ENCODE results near the gene TMC8.
"Not testable (repeated sequence)": the region's sequence is repeated elsewhere in the genome, so short reads cannot be mapped to it uniquely, and the experiment has no call there.

Gene TMC8, protein sequence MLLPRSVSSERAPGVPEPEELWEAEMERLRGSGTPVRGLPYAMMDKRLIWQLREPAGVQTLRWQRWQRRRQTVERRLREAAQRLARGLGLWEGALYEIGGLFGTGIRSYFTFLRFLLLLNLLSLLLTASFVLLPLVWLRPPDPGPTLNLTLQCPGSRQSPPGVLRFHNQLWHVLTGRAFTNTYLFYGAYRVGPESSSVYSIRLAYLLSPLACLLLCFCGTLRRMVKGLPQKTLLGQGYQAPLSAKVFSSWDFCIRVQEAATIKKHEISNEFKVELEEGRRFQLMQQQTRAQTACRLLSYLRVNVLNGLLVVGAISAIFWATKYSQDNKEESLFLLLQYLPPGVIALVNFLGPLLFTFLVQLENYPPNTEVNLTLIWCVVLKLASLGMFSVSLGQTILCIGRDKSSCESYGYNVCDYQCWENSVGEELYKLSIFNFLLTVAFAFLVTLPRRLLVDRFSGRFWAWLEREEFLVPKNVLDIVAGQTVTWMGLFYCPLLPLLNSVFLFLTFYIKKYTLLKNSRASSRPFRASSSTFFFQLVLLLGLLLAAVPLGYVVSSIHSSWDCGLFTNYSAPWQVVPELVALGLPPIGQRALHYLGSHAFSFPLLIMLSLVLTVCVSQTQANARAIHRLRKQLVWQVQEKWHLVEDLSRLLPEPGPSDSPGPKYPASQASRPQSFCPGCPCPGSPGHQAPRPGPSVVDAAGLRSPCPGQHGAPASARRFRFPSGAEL

DNA sequence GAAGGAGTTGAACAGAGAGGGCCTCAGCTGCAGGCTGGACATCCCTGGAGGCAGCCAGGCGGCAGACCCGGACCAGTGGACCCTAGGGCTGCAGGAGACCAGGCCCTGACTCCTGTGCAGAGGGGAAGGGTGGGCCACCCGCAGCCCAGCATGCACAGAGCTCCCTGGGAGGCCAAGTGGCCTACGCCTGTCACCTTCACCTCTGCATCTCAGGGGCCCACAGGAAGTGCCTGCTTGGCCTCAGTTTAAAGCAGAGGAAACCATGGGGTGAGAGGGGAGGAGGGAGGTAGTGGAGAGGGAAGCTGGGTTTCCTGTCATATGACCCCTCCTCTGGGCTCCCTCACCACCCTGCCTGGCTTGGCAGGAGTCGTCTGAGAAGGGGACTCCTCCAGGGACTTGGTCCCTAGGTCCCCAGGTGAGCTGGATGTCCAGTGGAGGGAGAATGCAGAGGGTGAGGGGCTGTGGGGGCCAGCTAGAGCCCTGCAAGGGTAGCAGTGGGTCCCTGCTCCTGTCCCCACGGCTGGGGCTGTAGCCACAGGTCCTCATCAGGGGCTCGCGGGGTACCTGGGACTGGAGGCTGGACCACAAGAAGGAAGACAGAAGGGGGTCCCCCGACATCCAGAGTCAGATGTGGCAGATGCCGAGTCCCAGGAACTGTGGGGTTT is at the start of gene TMC8:
Gene TMC8, plus strand, starts transcription at position 335 of the 665 bp plus-strand sequence. CDS start 818 bp downstream, outside the sequence.
- peaks cover 74% of the 10 kb centered on the region for H3K36me3 Mint-ChIP-seq (ENCODE audit: insufficient read depth)

DNA sequence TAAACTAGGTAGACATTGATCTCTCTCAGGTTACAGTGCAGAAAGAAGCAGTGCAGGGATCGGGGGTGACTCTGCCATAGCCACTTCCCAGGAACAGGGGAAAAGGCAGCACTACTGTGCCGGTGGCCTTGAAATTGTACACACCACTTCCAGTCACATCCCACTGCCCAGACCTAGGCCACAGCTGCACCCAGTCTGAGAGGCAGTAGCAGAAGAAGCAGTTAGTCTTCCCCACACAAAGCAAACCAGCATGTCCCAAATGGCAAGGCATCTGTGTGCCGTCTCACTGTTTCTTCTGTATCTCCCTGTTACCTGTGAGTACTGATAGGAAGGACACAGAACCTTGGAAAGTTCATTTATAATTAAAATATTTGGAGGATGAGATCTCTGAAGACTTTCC is 49.0 kb upstream of the TMC8 start:
- H3K9me3 Mint-ChIP-seq: no peaks in the 10 kb centered on the region
- H3K36me3 Mint-ChIP-seq (ENCODE audit: insufficient read depth): peaks cover 54% of the 10 kb centered on the region
- ATAC-seq (replicated peaks; ENCODE audit: extremely low read depth, poor library complexity, severe bottlenecking) (no peak), DNase-seq (ENCODE audit: low spot score in 2 of 2) (no peak)
- no peaks in the 10 kb centered on the region for H3K27me3 Mint-ChIP-seq
- H3K4me3 Mint-ChIP-seq: no peak overlapping the region
- H3K27ac Mint-ChIP-seq (ENCODE audit: low read depth): no peak overlapping the region
- no peaks in the 10 kb centered on the region for H3K4me1 Mint-ChIP-seq

More for the DNA sequence above, at the start of gene TMC8:
- DNase-seq (ENCODE audit: low spot score in 2 of 2) (peak; percentile 64 to 86), ATAC-seq (replicated peaks; ENCODE audit: extremely low read depth, poor library complexity, severe bottlenecking) (peak; percentile 66)
- Mint-ChIP-seq H3K27me3 (no peaks in the 10 kb centered on the region), H3K4me3 (peak within 1 kb of the TSS; percentile 100), H3K4me1 (peaks cover 61% of the 10 kb centered on the region), H3K9me3 (no peaks in the 10 kb centered on the region), H3K27ac (ENCODE audit: low read depth) (peak within 1 kb of the TSS; percentile 97)

DNA sequence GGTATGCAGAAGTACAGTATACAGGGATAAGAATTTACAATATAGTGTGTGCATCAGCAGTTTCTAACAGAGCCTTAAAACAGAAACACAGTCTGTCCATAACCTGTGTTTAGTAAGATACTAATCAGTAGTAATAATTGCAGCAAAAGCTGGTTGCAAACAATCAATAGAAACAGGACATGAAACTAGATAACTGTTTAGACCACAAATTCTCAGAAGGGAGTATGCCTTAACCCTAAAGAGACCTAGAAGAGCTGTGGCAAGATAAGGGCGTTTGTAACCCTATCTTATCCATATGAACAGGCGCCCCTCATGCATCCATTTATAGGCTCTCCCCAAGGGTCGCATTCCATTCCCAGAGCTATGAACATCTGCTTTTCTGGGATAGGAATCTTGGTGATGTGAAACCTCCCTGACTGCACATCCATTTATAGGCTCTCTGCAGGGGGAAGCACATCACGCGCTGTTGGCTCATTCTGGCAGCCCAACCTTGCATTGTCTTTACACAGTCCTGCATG is 48.2 kb upstream of the TMC8 start:
- DNase-seq (ENCODE audit: low spot score in 2 of 2); H3K27me3 Mint-ChIP-seq; ATAC-seq (replicated peaks; ENCODE audit: extremely low read depth, poor library complexity, severe bottlenecking); H3K9me3 Mint-ChIP-seq; H3K4me1 Mint-ChIP-seq; H3K27ac Mint-ChIP-seq (ENCODE audit: low read depth); H3K4me3 Mint-ChIP-seq: not testable (repeated sequence)
- peaks cover 52% of the 10 kb centered on the region for H3K36me3 Mint-ChIP-seq (ENCODE audit: insufficient read depth)

DNA sequence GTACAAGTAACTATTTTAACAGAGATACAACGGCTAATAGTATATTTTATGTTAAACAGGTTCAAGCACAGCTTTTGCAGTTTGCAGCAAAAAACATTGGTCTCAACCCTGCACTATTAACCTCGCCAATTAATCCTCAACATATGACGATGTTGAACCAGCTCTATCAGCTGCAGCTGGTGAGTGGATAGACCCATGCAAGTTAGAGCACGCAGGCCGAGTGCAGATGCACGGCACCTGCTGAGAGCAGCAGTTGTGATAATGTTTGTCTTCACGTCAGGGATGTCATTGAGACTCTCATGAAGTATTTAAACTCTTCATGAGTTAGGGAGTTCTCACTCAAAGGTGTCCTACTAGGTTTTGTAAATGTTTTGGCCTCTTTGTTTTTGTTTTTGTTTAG is 47.6 kb upstream of the TMC8 start:
- Mint-ChIP-seq H3K4me1 (no peaks in the 10 kb centered on the region), H3K27me3 (no peaks in the 10 kb centered on the region), H3K36me3 (ENCODE audit: insufficient read depth) (peaks cover 52% of the 10 kb centered on the region), H3K27ac (ENCODE audit: low read depth) (no peak overlapping the region), H3K4me3 (no peak overlapping the region), H3K9me3 (no peaks in the 10 kb centered on the region)
- no peak for DNase-seq (ENCODE audit: low spot score in 2 of 2)
- no peak for ATAC-seq (replicated peaks; ENCODE audit: extremely low read depth, poor library complexity, severe bottlenecking)

DNA sequence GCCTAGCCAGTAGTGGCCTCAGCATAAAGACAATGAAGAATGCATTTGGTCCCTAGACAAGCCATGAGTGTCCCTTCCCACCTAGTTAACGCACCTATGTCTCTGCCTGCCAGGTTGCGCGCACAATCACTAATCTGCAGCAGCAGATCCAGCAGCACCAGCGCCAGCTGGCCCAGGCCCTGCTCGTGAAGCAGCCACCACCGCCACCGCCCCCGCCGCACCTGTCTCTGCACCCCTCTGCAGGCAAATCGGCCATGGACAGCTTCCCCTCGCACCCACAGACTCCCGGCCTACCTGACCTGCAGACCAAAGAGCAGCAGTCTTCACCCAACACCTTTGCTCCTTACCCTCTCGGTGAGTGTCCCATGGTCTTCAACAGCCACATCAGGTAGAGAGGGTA is 43.8 kb upstream of the TMC8 start:
- Mint-ChIP-seq H3K4me3 (no peak overlapping the region), H3K27ac (ENCODE audit: low read depth) (peak overlapping the region; percentile 22), H3K36me3 (ENCODE audit: insufficient read depth) (peaks cover 66% of the 10 kb centered on the region), H3K4me1 (no peaks in the 10 kb centered on the region), H3K9me3 (no peaks in the 10 kb centered on the region), H3K27me3 (no peaks in the 10 kb centered on the region)
- ATAC-seq (replicated peaks; ENCODE audit: extremely low read depth, poor library complexity, severe bottlenecking) (no peak), DNase-seq (ENCODE audit: low spot score in 2 of 2) (no peak)

DNA sequence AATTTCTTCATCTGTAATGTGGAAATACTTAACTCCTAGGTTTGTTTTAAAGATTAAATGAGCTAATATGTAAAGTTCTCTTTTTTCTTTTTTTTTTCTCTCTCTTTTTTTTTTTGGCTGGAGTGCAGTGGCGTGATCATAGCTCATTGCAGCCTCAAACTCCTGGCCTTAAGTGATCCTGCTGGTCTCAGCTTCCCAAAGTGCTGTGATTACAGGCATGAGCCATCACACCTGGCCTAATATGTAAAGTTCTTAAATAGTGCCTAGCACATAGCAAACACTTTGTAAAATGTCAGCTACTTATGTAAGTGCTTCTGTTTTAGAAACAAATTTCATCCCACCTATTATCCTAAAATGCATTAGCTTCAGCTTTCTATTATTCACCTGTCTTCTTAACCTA is 42.0 kb upstream of the TMC8 start:
- ATAC-seq (replicated peaks; ENCODE audit: extremely low read depth, poor library complexity, severe bottlenecking) (no peak), DNase-seq (ENCODE audit: low spot score in 2 of 2) (no peak)
- Mint-ChIP-seq H3K4me1 (no peaks in the 10 kb centered on the region), H3K4me3 (no peak overlapping the region), H3K36me3 (ENCODE audit: insufficient read depth) (peaks cover 71% of the 10 kb centered on the region), H3K9me3 (no peaks in the 10 kb centered on the region), H3K27ac (ENCODE audit: low read depth) (no peak overlapping the region), H3K27me3 (no peaks in the 10 kb centered on the region)

DNA sequence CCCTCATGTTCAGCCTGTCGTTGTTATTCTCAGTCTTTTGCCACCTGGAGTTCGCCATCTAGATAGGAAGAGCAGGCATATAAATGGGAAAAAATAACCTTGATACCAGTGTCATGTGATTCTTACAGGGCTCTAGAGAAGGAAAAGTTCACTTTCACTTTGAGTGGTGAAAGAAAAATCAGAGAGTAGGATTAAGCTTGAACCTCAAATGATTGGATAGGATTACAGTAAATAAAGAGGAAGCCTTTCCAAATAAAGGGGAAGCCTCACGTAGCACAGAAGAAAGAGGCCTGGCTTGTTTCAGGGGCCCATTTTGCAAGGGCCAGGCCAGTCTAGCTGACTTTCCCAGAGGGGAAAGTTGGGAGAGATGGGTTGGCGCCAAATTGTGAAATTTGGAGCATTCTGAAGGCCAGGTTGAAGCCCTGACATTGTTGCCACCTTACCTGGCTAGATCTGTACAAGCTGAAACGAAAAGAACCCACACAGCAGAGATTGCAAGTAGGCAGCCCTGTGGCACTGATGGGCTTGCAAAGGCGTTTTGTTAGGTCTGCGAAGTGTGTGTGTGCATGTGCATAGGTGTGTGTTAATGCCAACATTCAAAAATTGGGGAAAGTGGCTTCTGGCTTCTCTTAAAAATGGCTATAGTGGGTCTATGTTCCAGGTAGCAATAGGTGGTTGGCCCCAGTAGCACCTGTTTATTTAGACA is 40.8 kb upstream of the TMC8 start:
- H3K27me3 Mint-ChIP-seq: no peaks in the 10 kb centered on the region
- no peaks in the 10 kb centered on the region for H3K9me3 Mint-ChIP-seq
- peaks cover 78% of the 10 kb centered on the region for H3K36me3 Mint-ChIP-seq (ENCODE audit: insufficient read depth)
- ATAC-seq (replicated peaks; ENCODE audit: extremely low read depth, poor library complexity, severe bottlenecking) (no peak), DNase-seq (ENCODE audit: low spot score in 2 of 2) (no peak)
- no peak overlapping the region for H3K4me3 Mint-ChIP-seq
- H3K4me1 Mint-ChIP-seq: no peaks in the 10 kb centered on the region
- no peak overlapping the region for H3K27ac Mint-ChIP-seq (ENCODE audit: low read depth)

DNA sequence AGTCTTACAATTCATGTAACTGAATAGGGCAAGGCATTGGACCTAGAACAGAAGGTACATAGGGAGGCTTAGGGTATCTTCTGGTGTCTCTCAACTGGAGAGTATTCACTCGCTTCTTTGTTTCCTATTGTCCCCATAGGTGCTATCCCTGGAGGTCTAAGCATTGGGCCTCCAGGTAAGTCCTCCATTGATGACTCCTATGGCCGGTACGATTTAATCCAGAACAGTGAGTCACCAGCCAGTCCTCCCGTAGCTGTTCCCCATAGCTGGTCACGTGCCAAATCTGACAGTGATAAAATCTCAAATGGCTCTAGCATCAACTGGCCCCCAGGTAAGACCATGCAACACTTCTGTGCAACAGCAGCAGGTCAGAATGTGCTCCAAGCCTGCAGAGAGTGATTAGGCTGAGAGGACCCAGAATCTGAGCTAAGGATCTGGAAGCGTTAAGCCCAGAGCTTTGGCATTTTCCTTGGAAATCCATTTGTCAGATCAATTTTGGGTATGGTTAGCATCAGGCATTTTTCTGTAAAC is 37.7 kb upstream of the TMC8 start:
- ATAC-seq (replicated peaks; ENCODE audit: extremely low read depth, poor library complexity, severe bottlenecking): no peak

DNA sequence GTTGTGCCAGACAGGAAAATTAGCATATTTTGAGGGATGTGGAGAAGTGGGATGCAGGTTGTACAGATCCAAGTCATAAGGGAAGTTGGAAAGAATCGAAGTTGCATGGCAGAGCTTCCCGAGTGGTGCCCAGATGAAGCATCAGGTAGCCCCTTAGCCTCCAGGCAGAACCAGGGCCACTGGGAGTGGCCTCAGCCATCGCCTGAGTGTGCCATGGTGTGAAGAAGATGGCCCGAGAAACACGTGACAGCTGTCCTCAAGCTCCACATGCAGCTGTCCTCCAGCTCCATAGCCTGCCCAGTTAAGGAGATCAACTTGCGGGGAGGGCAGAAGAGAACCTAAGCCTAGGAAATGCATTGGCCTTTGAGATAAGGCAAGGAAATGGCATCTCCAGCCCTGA is 35.5 kb upstream of the TMC8 start:
- Mint-ChIP-seq H3K27me3 (no peaks in the 10 kb centered on the region), H3K9me3 (no peaks in the 10 kb centered on the region), H3K27ac (ENCODE audit: low read depth) (no peak overlapping the region), H3K4me3 (no peak overlapping the region), H3K4me1 (no peaks in the 10 kb centered on the region), H3K36me3 (ENCODE audit: insufficient read depth) (peaks cover 71% of the 10 kb centered on the region)
- ATAC-seq (replicated peaks; ENCODE audit: extremely low read depth, poor library complexity, severe bottlenecking) (no peak), DNase-seq (ENCODE audit: low spot score in 2 of 2) (no peak)

More for the DNA sequence above, 37.7 kb upstream of the TMC8 start:
- Mint-ChIP-seq H3K4me1 (no peaks in the 10 kb centered on the region), H3K9me3 (no peaks in the 10 kb centered on the region), H3K27ac (ENCODE audit: low read depth) (no peak overlapping the region), H3K36me3 (ENCODE audit: insufficient read depth) (peaks cover 75% of the 10 kb centered on the region), H3K27me3 (no peaks in the 10 kb centered on the region), H3K4me3 (no peak overlapping the region)
- no peak for DNase-seq (ENCODE audit: low spot score in 2 of 2)

DNA sequence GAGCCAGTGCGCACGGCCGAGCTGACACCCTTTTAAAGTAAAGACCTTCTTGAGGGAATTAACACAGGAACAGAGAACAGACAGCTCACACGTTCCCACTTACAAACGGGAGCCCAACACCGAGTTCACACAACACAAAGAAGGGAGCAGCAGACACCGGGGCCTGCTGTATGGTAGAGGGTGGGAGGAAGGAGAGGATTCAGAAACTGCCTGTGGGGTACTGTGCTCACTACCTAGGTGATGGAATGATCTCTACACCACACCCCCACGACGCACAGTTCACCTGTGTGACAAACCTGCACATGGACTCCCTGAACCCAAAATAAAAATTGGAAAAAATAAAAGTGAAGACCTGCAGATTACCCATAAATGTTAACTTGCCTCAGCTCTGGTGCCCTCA is 34.5 kb upstream of the TMC8 start:
- Mint-ChIP-seq H3K27ac (ENCODE audit: low read depth) (no peak overlapping the region), H3K27me3 (no peaks in the 10 kb centered on the region), H3K9me3 (no peaks in the 10 kb centered on the region), H3K4me3 (no peak overlapping the region), H3K36me3 (ENCODE audit: insufficient read depth) (peaks cover 69% of the 10 kb centered on the region), H3K4me1 (no peaks in the 10 kb centered on the region)
- DNase-seq (ENCODE audit: low spot score in 2 of 2): no peak
- no peak for ATAC-seq (replicated peaks; ENCODE audit: extremely low read depth, poor library complexity, severe bottlenecking)

DNA sequence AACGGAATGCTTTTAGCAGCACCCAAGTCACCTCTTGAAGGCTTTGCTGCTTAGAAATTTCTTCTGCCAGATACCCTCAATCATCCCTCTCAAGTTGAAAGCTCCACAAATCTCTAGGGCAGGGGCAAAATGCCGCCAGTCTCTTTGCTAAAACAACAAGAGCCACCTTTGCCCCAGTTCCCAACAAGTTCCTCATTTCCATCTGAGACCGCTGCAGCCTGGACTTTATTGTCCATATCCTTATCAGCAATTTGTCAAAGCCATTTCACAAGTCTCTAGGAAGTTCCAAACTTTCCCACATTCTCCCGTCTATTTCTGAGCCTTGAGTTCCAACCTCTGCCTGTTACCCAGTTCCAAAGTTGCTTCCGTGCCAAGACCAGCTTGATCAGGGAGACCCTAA is 29.5 kb upstream of the TMC8 start:
- Mint-ChIP-seq H3K4me1 (no peaks in the 10 kb centered on the region), H3K27me3 (no peaks in the 10 kb centered on the region), H3K9me3 (no peaks in the 10 kb centered on the region), H3K4me3 (no peak overlapping the region), H3K27ac (ENCODE audit: low read depth) (no peak overlapping the region), H3K36me3 (ENCODE audit: insufficient read depth) (peaks cover 51% of the 10 kb centered on the region)
- no peak for ATAC-seq (replicated peaks; ENCODE audit: extremely low read depth, poor library complexity, severe bottlenecking)
- DNase-seq (ENCODE audit: low spot score in 2 of 2): no peak

DNA sequence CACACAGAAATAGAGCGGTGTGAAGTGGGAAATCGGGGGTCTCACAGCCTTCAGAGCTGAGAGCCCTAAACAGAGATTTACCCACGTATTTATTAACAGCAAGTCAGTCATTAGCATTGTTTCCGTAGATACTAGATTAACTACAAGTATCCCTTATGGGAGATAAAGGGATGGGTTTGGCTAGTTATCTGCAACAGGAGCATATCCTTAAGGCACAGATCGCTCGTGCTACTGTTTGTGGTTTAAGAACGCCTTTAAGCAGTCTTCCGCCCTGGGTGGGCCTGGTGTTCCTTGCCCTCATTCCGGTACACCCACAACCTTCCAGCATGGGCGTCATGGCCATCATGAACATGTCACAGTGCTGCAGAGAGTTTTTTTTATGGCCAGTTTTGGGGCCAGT is 29.0 kb upstream of the TMC8 start:
- no peak overlapping the region for H3K4me3 Mint-ChIP-seq
- DNase-seq (ENCODE audit: low spot score in 2 of 2) (no peak), ATAC-seq (replicated peaks; ENCODE audit: extremely low read depth, poor library complexity, severe bottlenecking) (no peak)
- no peaks in the 10 kb centered on the region for H3K27me3 Mint-ChIP-seq
- no peak overlapping the region for H3K27ac Mint-ChIP-seq (ENCODE audit: low read depth)
- peaks cover 48% of the 10 kb centered on the region for H3K36me3 Mint-ChIP-seq (ENCODE audit: insufficient read depth)
- H3K4me1 Mint-ChIP-seq: no peaks in the 10 kb centered on the region
- no peaks in the 10 kb centered on the region for H3K9me3 Mint-ChIP-seq

All from central memory CD8-positive, alpha-beta T cell (primary cell).